Stimulated activated CD8-positive, alpha-beta memory T cell treated with anti-CD3 and anti-CD28 coated beads, Interleukin-4, amount 100 ng/mL, for 1 hour (primary cell): Measurements from ENCODE around the gene MKRN1.
"Not testable (repeated sequence)": the region's sequence is repeated elsewhere in the genome, so short reads cannot be mapped to it uniquely, and the experiment has no call there.

ENCODE experiments used
- DNase-seq, 2 donors: peaks; one replicate each; pipeline ENCODE4 v3.0.0-alpha.2; 2020; ENCODE audit warnings: low read depth in 2 of 2, low spot score in 1 of 2

Gene MKRN1, protein sequence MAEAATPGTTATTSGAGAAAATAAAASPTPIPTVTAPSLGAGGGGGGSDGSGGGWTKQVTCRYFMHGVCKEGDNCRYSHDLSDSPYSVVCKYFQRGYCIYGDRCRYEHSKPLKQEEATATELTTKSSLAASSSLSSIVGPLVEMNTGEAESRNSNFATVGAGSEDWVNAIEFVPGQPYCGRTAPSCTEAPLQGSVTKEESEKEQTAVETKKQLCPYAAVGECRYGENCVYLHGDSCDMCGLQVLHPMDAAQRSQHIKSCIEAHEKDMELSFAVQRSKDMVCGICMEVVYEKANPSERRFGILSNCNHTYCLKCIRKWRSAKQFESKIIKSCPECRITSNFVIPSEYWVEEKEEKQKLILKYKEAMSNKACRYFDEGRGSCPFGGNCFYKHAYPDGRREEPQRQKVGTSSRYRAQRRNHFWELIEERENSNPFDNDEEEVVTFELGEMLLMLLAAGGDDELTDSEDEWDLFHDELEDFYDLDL

GRCh38 chr7:140479062-140479738, at the start of gene MKRN1:
MKRN1 (minus strand) TSS chr7:140479505; CDS start chr7:140479344, 161 bp downstream.
- peak; percentile 85 to 86 for DNase-seq

DNA sequence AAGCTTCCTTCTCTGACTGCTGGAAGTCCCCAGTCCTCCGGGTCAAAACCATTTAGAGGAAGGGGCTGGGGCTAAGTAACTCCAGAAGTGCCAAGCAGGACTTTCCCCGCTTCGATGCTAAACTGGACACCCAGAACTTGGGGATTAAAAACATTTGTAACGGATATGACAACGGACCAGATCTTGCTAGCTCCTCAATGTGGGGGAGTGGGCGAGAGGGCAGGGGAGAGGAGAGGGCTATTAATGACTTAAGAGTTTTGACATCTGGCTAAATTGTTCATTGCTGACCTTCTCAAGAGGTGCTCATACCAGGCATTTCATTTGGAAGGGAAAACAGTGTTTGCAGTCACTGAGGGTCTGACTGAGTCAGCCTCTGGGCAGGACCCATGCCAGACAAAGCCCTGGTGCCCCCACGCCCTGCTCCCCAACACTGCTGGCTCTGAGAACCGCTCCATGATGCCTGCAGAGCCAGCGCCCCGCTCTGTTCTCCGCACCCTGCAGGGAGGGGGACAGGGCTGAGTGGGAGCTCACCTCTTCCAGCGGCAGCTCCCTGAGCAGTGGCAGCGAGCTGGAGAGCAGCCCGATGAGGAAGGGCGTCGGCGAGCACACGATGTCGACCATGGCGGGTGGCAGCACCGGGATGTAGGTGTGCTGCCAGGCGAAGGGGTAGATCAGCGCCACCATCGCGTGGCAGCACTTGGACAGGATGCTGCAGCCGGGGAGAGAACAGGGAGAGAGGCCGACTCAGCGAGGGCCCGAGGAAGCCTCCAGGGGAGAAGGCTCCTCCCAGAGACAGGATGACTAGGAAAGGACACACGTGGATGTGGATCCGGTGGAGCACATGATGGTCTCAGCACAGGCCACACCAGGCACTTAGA, 47.7 kb upstream of the MKRN1 start:
- no peak for DNase-seq

- no peak for DNase-seq
Observed at GRCh38 chr7:140526214-140526613, 46.9 kb upstream of the MKRN1 start.

GRCh38 chr7:140525743-140526142, 46.4 kb upstream of the MKRN1 start:
- DNase-seq = no peak

- DNase-seq = no peak
Observed at GRCh38 chr7:140521421-140521820, 42.1 kb upstream of the MKRN1 start.

DNA sequence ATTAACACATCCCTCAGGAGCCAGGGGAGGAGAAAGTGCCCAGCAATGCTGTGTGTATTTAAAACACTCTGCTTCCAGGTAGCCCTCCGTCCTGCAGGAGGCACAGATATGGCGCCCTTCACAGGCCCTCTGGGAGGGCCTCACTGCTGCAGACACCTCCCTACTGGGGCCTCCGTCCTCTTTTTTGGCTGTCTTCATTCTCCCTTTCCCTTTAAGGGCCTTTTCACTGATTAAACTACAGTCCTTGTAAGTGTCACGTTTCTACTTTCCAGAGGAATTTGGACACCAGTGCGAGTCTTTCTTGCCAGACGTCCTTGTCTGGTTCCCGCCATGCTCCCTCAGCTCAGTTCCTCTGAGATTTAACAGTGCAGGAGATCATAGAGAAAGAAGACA, 39.7 kb upstream of the MKRN1 start:
- no peak for DNase-seq

GRCh38 chr7:140518370-140519006, 39.2 kb upstream of the MKRN1 start:
- DNase-seq = no peak

- peak; percentile 26 to 41 for DNase-seq
Observed at GRCh38 chr7:140517546-140518369, 38.5 kb upstream of the MKRN1 start.

DNA sequence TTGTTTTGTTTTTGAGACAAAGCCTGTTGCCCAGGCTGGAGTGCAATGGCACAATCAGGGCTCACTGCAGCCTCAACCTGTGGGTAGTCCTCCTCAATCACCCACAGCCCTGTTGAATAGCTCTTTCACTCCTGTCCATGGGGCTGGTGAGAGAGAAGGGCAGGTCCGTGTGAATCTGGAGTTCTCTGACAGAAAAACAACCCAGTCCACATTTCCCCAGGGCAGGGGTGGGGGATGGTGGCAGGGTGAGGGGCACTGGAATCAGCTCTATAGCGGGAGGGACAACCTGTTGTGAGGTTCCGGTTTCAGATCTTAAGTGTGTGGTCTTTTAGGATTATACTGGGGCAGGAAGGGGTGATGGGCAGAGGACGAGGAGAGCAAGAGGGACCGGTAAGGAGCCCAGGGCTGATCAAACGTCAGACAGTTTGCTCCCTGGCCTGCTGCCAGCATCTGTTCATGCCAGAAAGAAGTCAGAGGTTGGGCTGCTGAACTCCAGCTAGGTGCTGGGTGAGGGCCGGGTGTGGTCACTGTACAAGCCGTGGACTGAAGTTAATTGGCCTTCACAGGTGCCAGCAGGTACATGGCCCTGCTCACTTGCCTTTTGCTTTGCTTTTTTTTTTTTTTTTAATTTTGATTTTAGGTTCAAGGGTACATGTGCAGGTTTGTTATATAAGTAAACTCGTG, 33.2 kb upstream of the MKRN1 start:
- DNase-seq = no peak

- DNase-seq = no peak
Observed at GRCh38 chr7:140509789-140510188, 30.5 kb upstream of the MKRN1 start.

- not testable (repeated sequence) for DNase-seq
Observed at GRCh38 chr7:140507556-140507955, 28.3 kb upstream of the MKRN1 start.

GRCh38 chr7:140506788-140507464, 27.6 kb upstream of the MKRN1 start:
- DNase-seq = no peak

DNA sequence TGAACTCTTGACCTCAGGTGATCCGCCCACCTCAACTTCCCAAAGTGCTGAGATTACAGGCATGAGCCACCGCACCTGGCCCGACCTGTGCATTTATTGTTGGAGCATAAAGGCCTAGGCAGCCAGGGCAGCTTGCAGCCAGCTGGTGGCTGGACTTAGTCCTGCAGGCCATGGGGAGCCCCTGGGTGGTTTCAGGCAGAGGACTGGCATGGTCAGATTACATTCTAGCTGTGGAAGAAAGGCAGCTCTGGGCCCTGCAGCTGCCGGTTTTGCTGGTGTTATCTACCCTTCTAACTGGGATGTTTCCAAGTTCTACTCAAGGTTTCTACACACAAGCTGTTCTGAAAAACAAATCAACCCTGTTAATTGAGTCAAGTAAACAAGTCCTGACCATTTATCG, 22.7 kb upstream of the MKRN1 start:
- no peak for DNase-seq

- DNase-seq = not testable (repeated sequence)
Observed at GRCh38 chr7:140497807-140498206, 18.5 kb upstream of the MKRN1 start.

GRCh38 chr7:140497241-140497769, 18.0 kb upstream of the MKRN1 start:
- no peak for DNase-seq

DNA sequence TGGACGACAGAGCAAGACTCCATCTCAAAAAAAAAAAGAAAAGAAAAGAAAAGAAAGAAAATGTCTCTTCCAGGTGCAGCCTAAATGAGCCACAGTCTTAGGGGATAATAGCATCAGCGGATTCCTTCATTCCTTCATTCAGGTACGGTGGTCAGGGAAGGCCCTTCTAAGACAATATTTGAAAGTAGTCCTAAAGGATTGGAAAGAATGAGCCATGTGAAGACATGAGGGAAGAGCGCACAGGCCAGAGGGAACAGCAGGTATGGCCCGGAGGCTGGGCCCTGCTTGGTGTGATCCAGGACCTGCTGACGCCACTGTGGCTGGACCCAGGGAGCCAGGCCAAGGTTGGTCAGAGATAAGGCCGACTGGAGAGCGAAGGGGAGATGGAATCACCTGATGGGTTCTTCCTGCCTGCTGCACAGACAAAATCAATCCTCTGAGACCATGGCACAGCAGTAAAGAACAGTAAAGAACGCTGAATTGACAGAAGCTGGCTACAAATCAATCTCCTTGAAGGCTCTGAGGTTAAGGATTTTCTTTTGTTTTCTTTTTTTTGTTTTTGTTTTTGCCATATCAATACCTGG, 16.3 kb upstream of the MKRN1 start:
- no peak for DNase-seq

DNA sequence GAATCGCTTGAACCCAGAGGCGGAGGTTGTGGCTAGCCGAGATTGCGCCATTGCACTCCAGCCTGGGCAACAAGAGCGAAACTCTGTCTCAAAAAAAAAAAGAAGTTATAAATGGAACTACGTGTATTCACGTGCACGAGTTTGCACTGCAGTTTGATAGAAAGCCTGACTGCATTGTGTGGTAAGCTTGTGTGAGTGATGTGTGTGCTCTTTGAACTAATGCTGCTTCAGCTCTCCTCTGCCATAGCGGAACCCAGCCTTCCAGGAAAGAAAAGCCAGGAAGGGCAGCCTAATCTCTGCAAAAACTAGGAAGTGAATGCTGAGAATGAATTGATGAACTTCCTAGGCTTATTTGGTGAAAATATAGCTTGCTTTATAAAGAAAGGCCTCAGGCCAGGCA, 15.6 kb upstream of the MKRN1 start:
- DNase-seq = no peak

- DNase-seq = no peak
Observed at GRCh38 chr7:140489026-140489359, 9.7 kb upstream of the MKRN1 start.
